Karpas-422 (cell line): ENCODE results near the gene HNRNPUL2. TPM values are rescaled to one million over a fixed set of nuclear protein-coding genes. Genes with fewer than 3 reads are reported as not detected.

Experiments used
- DNase-seq: peaks from one replicate; pipeline ENCODE4 v3.0.0-alpha.2; 2015
- H2AFZ ChIP-seq: fragments of 200-600 bp; sonication (generic); 2 replicates; pipeline ENCODE4 v1.6.1; 2014; ENCODE audit warnings: antibody characterized with exemption, low read length, mixed read lengths
- H3K27ac ChIP-seq: fragments of 200-600 bp; sonication (generic); 2 replicates; pipeline ENCODE4 v1.5.1; 2014; ENCODE audit warnings: mild to moderate bottlenecking, low read length, moderate library complexity
- H3K27me3 ChIP-seq: fragments of 200-600 bp; sonication (generic); 2 replicates; pipeline ENCODE4 v1.6.1; 2014; ENCODE audit warnings: low read length, mixed read lengths
- H3K36me3 ChIP-seq: fragments of 200-600 bp; sonication (generic); 2 replicates; pipeline ENCODE4 v1.6.1; 2014; ENCODE audit warnings: low read length, mixed read lengths; ENCODE audit not compliant: insufficient read depth
- H3K4me1 ChIP-seq: fragments of 200-600 bp; sonication (generic); 2 replicates; pipeline ENCODE4 v1.6.1; 2014; ENCODE audit warnings: mild to moderate bottlenecking, low read length, mixed read lengths
- H3K4me2 ChIP-seq: fragments of 200-600 bp; sonication (generic); 2 replicates; pipeline ENCODE4 v1.6.1; 2014; ENCODE audit warnings: low read length, low read depth, mild to moderate bottlenecking; ENCODE audit not compliant: poor library complexity, severe bottlenecking
- H3K4me3 ChIP-seq: fragments of 200-600 bp; sonication (generic); 2 replicates; pipeline ENCODE4 v1.5.1; 2014; ENCODE audit warnings: mild to moderate bottlenecking, antibody characterized with exemption, low read length, mixed read lengths
- H3K79me2 ChIP-seq: fragments of 200-600 bp; sonication (generic); 2 replicates; pipeline ENCODE4 v1.6.1; 2014; ENCODE audit warnings: mild to moderate bottlenecking, low read length, mixed read lengths
- H3K9ac ChIP-seq: fragments of 200-600 bp; sonication (generic); 2 replicates; pipeline ENCODE4 v1.6.0; 2014; ENCODE audit warnings: low read length
- H3K9me2 ChIP-seq: fragments of 200-600 bp; sonication (generic), shearing (Covaris generic); replicated peaks from 2 replicates; pipeline ENCODE4 v1.6.0; 2014; ENCODE audit warnings: mild to moderate bottlenecking, low read length, moderate library complexity; ENCODE audit not compliant: insufficient read depth
- H3K9me3 ChIP-seq: fragments of 300-700, 200-600 bp; sonication (generic); 2 replicates; pipeline ENCODE4 v1.6.1; 2014; ENCODE audit warnings: low read length, mixed read lengths
- H4K20me1 ChIP-seq: fragments of 200-600 bp; sonication (generic); 2 replicates; pipeline ENCODE4 v1.6.1; 2014; ENCODE audit warnings: mild to moderate bottlenecking, antibody characterized with exemption, low read length, low read depth; ENCODE audit not compliant: insufficient read depth
- total RNA-seq: library from RNA; depleted of rRNA; stranded (reverse); fragments of >200 nt; shearing (Covaris generic); gene quantifications from 2 replicates; pipeline ENCODE4 v1.2.3, GENCODE V29; 2014; ENCODE audit warnings: low replicate concordance

The HNRNPUL2 gene
- total RNA-seq, 1 experiment from 2014 or later: 13.9 TPM

DNA sequence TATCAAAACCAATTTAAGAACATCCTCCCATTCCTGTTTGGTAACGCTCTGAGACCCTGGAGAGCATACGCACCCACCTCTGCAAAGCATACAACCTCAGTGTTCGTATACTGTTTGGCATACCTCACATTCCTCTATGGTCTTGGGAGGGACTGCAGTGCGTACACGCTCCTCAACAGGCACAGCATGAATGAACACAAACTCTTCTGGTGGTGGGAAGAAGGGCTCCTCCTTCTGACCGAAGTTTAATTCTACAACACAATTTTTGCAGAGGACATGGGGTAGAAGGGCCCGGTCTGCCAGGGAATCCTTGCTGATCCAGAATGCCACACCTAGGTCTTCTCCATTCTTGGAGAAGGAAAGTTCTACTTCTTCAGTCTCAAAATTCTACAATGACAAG lies 5.3 kb downstream of the HNRNPUL2 start:
- Histone ChIP-seq H3K9me2 (no peaks in the 10 kb centered on the region), H3K27me3 (no peaks in the 10 kb centered on the region), H3K27ac (no peak overlapping the region), H3K9ac (no peak overlapping the region), H3K79me2 (peaks cover 74% of the 10 kb centered on the region), H3K4me2 (no peak overlapping the region), H2AFZ (no peak overlapping the region), H3K36me3 (peaks cover 77% of the 10 kb centered on the region), H4K20me1 (peaks cover 25% of the 10 kb centered on the region), H3K4me1 (peaks cover 17% of the 10 kb centered on the region), H3K9me3 (no peaks in the 10 kb centered on the region), H3K4me3 (no peak overlapping the region)
- DNase-seq: no peak

DNA sequence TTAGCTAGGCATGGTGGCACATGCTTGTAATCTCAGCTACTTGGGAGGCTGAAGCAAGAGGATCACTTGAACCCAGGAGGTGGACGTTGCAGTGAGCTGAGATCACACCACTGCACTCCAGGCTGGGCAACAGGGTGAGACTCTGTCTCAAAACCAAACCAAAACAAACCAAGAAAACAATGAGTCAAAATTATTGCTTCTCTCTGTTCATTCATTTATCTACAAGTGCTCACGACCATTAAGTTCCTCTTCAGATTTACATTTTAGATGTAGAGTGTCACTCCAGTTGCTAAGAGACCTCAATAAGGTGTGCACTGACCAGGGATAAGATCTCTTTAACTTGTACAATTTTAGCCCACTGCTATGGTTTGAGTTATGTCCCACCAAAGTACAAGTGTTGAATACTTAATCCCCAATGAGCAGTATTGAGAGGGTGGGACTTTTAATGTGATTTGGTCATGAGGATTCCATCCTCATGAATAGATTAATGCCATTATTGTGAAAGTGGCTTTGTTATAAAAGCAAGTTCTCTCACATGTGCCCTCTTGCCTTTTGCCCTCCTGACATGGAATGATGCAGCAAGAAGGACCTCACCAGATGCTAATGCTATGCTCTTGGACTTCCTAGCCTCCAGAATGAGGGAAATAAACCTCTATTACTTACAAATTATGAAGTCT lies 7.8 kb downstream of the HNRNPUL2 start:
- Histone ChIP-seq H4K20me1 (0 out of 2 replicates have a peak, but pooled peaks cover 4% of the 10 kb centered on the region), H3K36me3 (peaks cover 84% of the 10 kb centered on the region), H3K27me3 (no peaks in the 10 kb centered on the region), H3K4me2 (no peak overlapping the region), H3K4me3 (no peak overlapping the region), H3K27ac (no peak overlapping the region), H3K4me1 (peaks cover 5% of the 10 kb centered on the region), H2AFZ (no peak overlapping the region), H3K9me2 (no peaks in the 10 kb centered on the region), H3K79me2 (peaks cover 62% of the 10 kb centered on the region), H3K9ac (no peak overlapping the region), H3K9me3 (no peaks in the 10 kb centered on the region)
- DNase-seq: no peak

GRCh38 chr11:62716816-62717215 lies 10.4 kb downstream of the HNRNPUL2 start:
- no peak for DNase-seq
- H3K4me2 ChIP-seq: no peak overlapping the region
- no peak overlapping the region for H2AFZ ChIP-seq
- H4K20me1 ChIP-seq: no peaks in the 10 kb centered on the region
- H3K9me2 ChIP-seq: no peaks in the 10 kb centered on the region
- H3K27me3 ChIP-seq: no peaks in the 10 kb centered on the region
- no peak overlapping the region for H3K4me3 ChIP-seq
- H3K27ac ChIP-seq: no peak overlapping the region
- H3K9ac ChIP-seq: no peak overlapping the region
- H3K79me2 ChIP-seq: peaks cover 35% of the 10 kb centered on the region
- H3K36me3 ChIP-seq: peaks cover 80% of the 10 kb centered on the region
- H3K4me1 ChIP-seq: no peaks in the 10 kb centered on the region
- H3K9me3 ChIP-seq: no peaks in the 10 kb centered on the region

DNA sequence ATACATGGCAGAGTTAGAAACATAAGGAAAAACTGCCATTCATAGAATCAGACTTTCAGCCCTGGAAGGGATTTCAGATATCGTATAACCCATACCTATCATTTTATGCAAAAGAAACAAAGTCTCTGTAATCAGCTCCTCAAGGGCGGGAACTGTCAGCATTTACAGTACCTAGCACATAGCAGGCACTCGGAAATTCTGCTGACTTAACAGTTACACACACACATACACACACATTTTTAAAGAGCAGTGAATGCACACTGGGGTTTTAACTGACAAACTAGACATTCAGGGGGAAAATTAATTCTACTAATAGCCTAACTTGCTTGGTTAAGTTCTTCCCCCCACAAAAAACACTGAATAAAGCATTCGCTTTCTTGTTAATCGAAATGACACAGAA lies 11.1 kb downstream of the HNRNPUL2 start:
- Histone ChIP-seq H3K9ac (no peak overlapping the region), H2AFZ (no peak overlapping the region), H4K20me1 (no peaks in the 10 kb centered on the region), H3K4me1 (no peaks in the 10 kb centered on the region), H3K79me2 (peaks cover 29% of the 10 kb centered on the region), H3K4me2 (no peak overlapping the region), H3K9me2 (no peaks in the 10 kb centered on the region), H3K9me3 (no peaks in the 10 kb centered on the region), H3K4me3 (no peak overlapping the region), H3K27me3 (no peaks in the 10 kb centered on the region), H3K36me3 (peaks cover 77% of the 10 kb centered on the region), H3K27ac (no peak overlapping the region)
- no peak for DNase-seq

GRCh38 chr11:62715150-62716130 lies 11.8 kb downstream of the HNRNPUL2 start:
- Histone ChIP-seq H3K36me3 (peaks cover 72% of the 10 kb centered on the region), H3K9me3 (no peaks in the 10 kb centered on the region), H3K9ac (no peak overlapping the region), H3K4me2 (no peak overlapping the region), H2AFZ (no peak overlapping the region), H4K20me1 (no peaks in the 10 kb centered on the region), H3K4me3 (no peak overlapping the region), H3K79me2 (peaks cover 24% of the 10 kb centered on the region), H3K27me3 (no peaks in the 10 kb centered on the region), H3K27ac (no peak overlapping the region), H3K4me1 (no peaks in the 10 kb centered on the region), H3K9me2 (no peaks in the 10 kb centered on the region)
- DNase-seq: no peak

GRCh38 chr11:62713343-62713742 lies 13.9 kb downstream of the HNRNPUL2 start:
- H3K4me1 ChIP-seq: peaks cover 14% of the 10 kb centered on the region
- H4K20me1 ChIP-seq: no peaks in the 10 kb centered on the region
- H3K79me2 ChIP-seq: peaks cover 15% of the 10 kb centered on the region; the same call in 1 of the 2 replicates
- H3K4me2 ChIP-seq: no peak overlapping the region
- DNase-seq: peak; percentile 44
- no peaks in the 10 kb centered on the region for H3K9me3 ChIP-seq
- no peaks in the 10 kb centered on the region for H3K27me3 ChIP-seq
- peaks cover 58% of the 10 kb centered on the region for H3K36me3 ChIP-seq
- no peaks in the 10 kb centered on the region for H3K9me2 ChIP-seq
- no peak overlapping the region for H3K9ac ChIP-seq
- no peak overlapping the region for H3K4me3 ChIP-seq
- H3K27ac ChIP-seq: no peak overlapping the region
- H2AFZ ChIP-seq: no peak overlapping the region

- Histone ChIP-seq H4K20me1 (no peaks in the 10 kb centered on the region), H3K79me2 (peaks cover 14% of the 10 kb centered on the region; the same call in 1 of the 2 replicates), H3K4me1 (peaks cover 19% of the 10 kb centered on the region), H3K27ac (no peak overlapping the region), H3K9ac (no peak overlapping the region), H3K4me3 (no peak overlapping the region), H2AFZ (no peak overlapping the region), H3K9me2 (no peaks in the 10 kb centered on the region), H3K4me2 (no peak overlapping the region), H3K9me3 (no peaks in the 10 kb centered on the region), H3K36me3 (peaks cover 57% of the 10 kb centered on the region), H3K27me3 (no peaks in the 10 kb centered on the region)
- DNase-seq: peak; percentile 40
Measured at GRCh38 chr11:62712861-62713260, 14.4 kb downstream of the HNRNPUL2 start.

DNA sequence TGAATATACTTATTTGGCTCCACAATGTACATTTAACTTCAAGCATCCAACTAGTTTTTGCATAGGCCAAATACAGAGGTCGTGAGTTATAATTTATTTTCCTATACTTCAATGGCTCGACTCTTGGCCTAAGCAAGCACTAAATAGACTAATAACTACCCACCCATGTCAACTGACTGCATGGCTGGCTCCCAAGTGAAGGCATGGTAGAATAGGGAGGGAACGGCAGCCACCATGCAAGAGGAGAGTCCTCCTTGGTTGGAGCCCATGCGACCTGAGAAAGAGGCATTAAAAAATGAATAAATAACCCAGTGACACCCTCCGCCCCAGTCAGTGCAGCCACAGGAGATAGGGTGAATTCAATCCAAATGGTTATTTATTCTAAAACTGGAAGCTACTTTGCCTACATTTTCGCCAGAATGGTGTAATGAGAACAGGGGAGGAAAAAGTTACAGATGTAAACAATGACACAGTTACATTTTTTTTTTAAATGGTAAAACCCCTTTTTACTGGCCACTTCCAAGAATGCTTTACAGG lies 14.9 kb downstream of the HNRNPUL2 start:
- peaks cover 55% of the 10 kb centered on the region for H3K36me3 ChIP-seq
- H3K79me2 ChIP-seq: peaks cover 11% of the 10 kb centered on the region; the same call in 1 of the 2 replicates
- H3K9ac ChIP-seq: no peak overlapping the region
- H2AFZ ChIP-seq: no peak overlapping the region
- H3K9me3 ChIP-seq: no peaks in the 10 kb centered on the region
- peak; percentile 41 for DNase-seq
- H3K4me3 ChIP-seq: no peak overlapping the region
- no peaks in the 10 kb centered on the region for H3K27me3 ChIP-seq
- peaks cover 22% of the 10 kb centered on the region for H3K4me1 ChIP-seq
- H3K4me2 ChIP-seq: no peak overlapping the region
- H3K27ac ChIP-seq: no peak overlapping the region
- no peaks in the 10 kb centered on the region for H4K20me1 ChIP-seq
- no peaks in the 10 kb centered on the region for H3K9me2 ChIP-seq
